ENCODE measurements around the gene FZD8. TPM values are rescaled to one million over a fixed set of nuclear protein-coding genes. Genes with fewer than 3 reads are reported as not detected.

The FZD8 gene
- total RNA-seq, 1 experiment from 2014 or later = 0.22 TPM

GRCh38 chr10:35612385-35613106 is 29.6 kb downstream of the FZD8 start (continued):
- TF ChIP-seq TCF7L2 (IDR thresholded peaks at IDR 0.05; ENCODE audit: borderline replicate concordance, extremely low read depth, insufficient read depth, insufficient read length) (no peak), SP1 (IDR thresholded peaks at IDR 0.05; ENCODE audit: low read depth) (no peak), ELF1 (IDR thresholded peaks at IDR 0.05; ENCODE audit: borderline replicate concordance, low read depth) (no peak), ZFX (IDR thresholded peaks at IDR 0.05) (no peak), REST (IDR thresholded peaks at IDR 0.05; ENCODE audit: low read depth) (no peak), ZNF274 (IDR thresholded peaks at IDR 0.05; ENCODE audit: low read depth, low read length) (no peak), SIN3A (IDR thresholded peaks at IDR 0.05; ENCODE audit: low read depth) (no peak), SRF (IDR thresholded peaks at IDR 0.05; ENCODE audit: low read depth) (no peak), POLR2AphosphoS5 (IDR thresholded peaks at IDR 0.05; ENCODE audit: low read depth, low read length) (no peak)

- H3K9me3 ChIP-seq (ENCODE audit: control insufficient read depth in 1 of 2, insufficient read depth in 1 of 2, low read depth in 1 of 2, low read length in 2 of 2) = no peaks in the 10 kb centered on the region
- H3K36me3 ChIP-seq (ENCODE audit: control insufficient read depth in 1 of 2, insufficient read depth in 2 of 2, low read length in 2 of 2) = no peaks in the 10 kb centered on the region
- POLR2A ChIA-PET = no interaction called here
- RAD21 ChIA-PET (ENCODE audit: low non-redundant PET in 1 of 2, low total read pairs in 2 of 2, uncharacterized antibody in 2 of 2, unreplicated experiment in 2 of 2) = no interaction called here
- TF ChIP-seq ZFX (IDR thresholded peaks at IDR 0.05) (no peak), YY1 (IDR thresholded peaks at IDR 0.05; ENCODE audit: extremely low read depth, insufficient replicate concordance, low read depth, low read length) (no peak), CTCF (IDR thresholded peaks at IDR 0.05 in 2 of 3, conservative IDR thresholded peaks at IDR 0.05 in 1 of 3; ENCODE audit: borderline replicate concordance in 1 of 3, insufficient read depth in 1 of 3, low read depth in 2 of 3, low read length in 2 of 3) (peak in 2 of 3 experiments; percentile 28 to 33; a peak in 3 of 6 replicates), ELF1 (IDR thresholded peaks at IDR 0.05; ENCODE audit: borderline replicate concordance, low read depth) (no peak), RAD21 (IDR thresholded peaks at IDR 0.05; ENCODE audit: low read depth) (peak; percentile 10; the same call in 1 of the 2 replicates), CEBPB (IDR thresholded peaks at IDR 0.05; ENCODE audit: low read depth) (no peak), ATF3 (IDR thresholded peaks at IDR 0.05) (no peak), ZNF274 (IDR thresholded peaks at IDR 0.05; ENCODE audit: low read depth, low read length) (no peak), FOSL1 (IDR thresholded peaks at IDR 0.05; ENCODE audit: low read depth) (no peak), EZH2 (IDR thresholded peaks at IDR 0.05) (no peak)
- no peak overlapping the region for H3K9ac ChIP-seq (ENCODE audit: low read length)
- H4K20me1 ChIP-seq (ENCODE audit: insufficient read depth) = no peaks in the 10 kb centered on the region
- H3K4me1 ChIP-seq (ENCODE audit: control insufficient read depth in 1 of 2, insufficient read depth in 2 of 2, low read length in 2 of 2) = no peaks in the 10 kb centered on the region
- ATAC-seq (peak; percentile 72), DNase-seq (ENCODE audit: low read depth, low spot score) (no peak)
- no peak overlapping the region for H3K4me3 ChIP-seq (replicated peaks in 1 of 2; ENCODE audit: low read depth in 1 of 2, low read length in 2 of 2)
- intact Hi-C loops (cut with micrococcal nuclease) = no loop called here
- H3K79me2 ChIP-seq (ENCODE audit: insufficient read depth, low read length) = no peaks in the 10 kb centered on the region
- CTCF ChIA-PET = interaction anchor here (0.8 to 1.2 kb wide), 2 partner anchors 23 to 617 kb away, joined by 3 read pairs; no protein-coding TSS in a partner anchor
- H3K27me3 ChIP-seq (ENCODE audit: insufficient read depth, low read length) = peaks cover 38% of the 10 kb centered on the region
- no peaks in the 10 kb centered on the region for H3K9me2 ChIP-seq (ENCODE audit: insufficient read depth)
- no peak overlapping the region for H2AFZ ChIP-seq (ENCODE audit: low read depth, low read length, poor library complexity, severe bottlenecking)
- H3K27ac ChIP-seq (ENCODE audit: low read depth, low read length) = no peak overlapping the region
- BruUV-seq (replicated peaks) = no TSS peak
- H3K4me2 ChIP-seq (ENCODE audit: low read length) = no peak overlapping the region
Measured at GRCh38 chr10:35611750-35612149, 30.3 kb downstream of the FZD8 start.

Data from HCT116 (cell line).